SJSA1 (cell line): Measurements from ENCODE around the gene PPP1R2. TPM values are rescaled to one million over a fixed set of nuclear protein-coding genes. Genes with fewer than 3 reads are reported as not detected.

Source experiments
- DNase-seq, 2 experiments: peaks; one replicate each; pipeline ENCODE4 v3.0.0-alpha.2; 2015 to 2020; ENCODE audit warnings: low spot score in 2 of 2, low read depth in 1 of 2
- H3K27ac ChIP-seq: fragments of 250-450 bp; sonication (Bioruptor Pico); 2 replicates; pipeline ENCODE4 v1.5.1; 2020; ENCODE audit warnings: mild to moderate bottlenecking, moderate library complexity
- H3K27me3 ChIP-seq: fragments of 250-450 bp; sonication (Bioruptor Pico); replicated peaks from 2 replicates; pipeline ENCODE4 v1.5.1; 2020; ENCODE audit warnings: mild to moderate bottlenecking, moderate library complexity
- H3K36me3 ChIP-seq: fragments of 250-450 bp; sonication (Bioruptor Pico); 2 replicates; pipeline ENCODE4 v1.5.1; 2020; ENCODE audit warnings: mild to moderate bottlenecking
- H3K4me1 ChIP-seq: fragments of 250-450 bp; sonication (Bioruptor Pico); replicated peaks from 2 replicates; pipeline ENCODE4 v1.6.1; 2021; ENCODE audit warnings: mild to moderate bottlenecking
- H3K4me3 ChIP-seq: fragments of 250-450 bp; sonication (Bioruptor Pico); 2 replicates; pipeline ENCODE4 v1.5.1; 2020; ENCODE audit warnings: mild to moderate bottlenecking
- H3K9me3 ChIP-seq: fragments of 250-450 bp; sonication (Bioruptor Pico); replicated peaks from 2 replicates; pipeline ENCODE4 v1.5.1; 2020; ENCODE audit warnings: mild to moderate bottlenecking
- total RNA-seq: library from RNA; depleted of rRNA; stranded (reverse); fragments of >200 nt; shearing (Covaris generic); gene quantifications from 2 replicates; pipeline ENCODE4 v1.2.3, GENCODE V29; 2014

Gene PPP1R2
- total RNA-seq, 1 experiment from 2014 or later, result 54.8 TPM

DNA sequence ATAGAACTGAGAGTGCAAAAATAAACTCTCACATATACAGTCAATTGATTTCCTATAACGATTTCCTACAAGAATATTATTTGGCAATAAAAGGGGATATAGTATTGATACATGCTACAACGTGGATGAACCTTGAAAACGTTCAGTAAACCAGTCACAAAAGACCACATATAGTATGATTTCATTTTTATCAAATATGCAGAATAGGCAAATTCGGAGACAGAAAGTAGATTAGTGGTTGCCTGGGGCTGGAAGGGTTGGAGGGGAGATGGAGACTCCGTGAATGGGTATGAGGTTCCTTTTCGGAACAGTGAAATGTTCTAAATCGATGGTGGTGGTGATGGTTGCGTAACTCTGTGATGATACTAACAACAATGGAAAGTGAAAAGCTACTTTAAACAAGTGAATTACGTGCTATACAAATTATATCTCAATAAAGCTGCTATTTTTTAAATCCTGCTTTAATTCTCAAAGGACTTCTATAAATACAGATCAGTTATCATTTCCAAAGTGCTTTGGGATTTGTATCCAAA lies 34.6 kb upstream of the PPP1R2 start:
- no peak for DNase-seq
- Histone ChIP-seq H3K27ac (no peak overlapping the region), H3K4me3 (no peak overlapping the region), H3K27me3 (no peaks in the 10 kb centered on the region), H3K4me1 (no peaks in the 10 kb centered on the region), H3K9me3 (no peaks in the 10 kb centered on the region), H3K36me3 (no peaks in the 10 kb centered on the region)

DNA sequence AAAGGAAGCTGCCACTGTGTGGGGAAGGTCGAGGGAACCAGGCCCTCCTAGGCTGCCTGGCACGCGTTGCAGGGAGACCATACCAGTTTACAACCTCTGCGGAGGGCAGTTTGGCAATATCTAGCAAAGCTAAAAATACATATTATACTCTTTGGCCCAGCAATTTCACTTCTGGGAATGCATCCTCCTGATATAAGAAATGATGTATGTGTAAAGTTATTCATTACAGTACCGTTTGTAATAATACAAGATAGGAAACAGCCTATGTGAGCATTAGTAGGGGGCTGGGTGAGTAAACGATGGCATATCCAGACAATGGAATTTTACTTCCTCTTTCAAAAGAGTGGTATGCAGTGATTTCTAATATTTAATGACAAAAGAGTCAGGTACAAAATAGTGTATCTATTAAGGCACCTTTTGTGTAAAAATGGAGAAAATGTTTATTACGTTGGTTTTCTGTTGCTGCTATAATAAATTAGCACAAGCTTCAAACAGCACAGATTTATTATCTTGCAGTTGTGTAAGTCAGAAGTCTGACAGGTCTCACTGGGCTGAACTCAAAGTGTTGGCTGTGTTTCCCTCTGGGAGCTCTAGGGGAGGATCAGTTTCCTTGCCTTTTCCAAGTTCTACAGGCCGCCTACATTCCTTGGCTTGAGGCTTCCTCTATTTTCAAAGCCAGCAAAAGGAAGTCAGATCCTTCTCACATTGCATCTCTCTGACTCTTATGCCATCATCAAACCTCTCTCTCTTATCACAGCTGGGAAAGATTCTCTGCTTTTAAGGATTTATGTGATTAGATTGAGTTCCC lies 31.6 kb upstream of the PPP1R2 start:
- no peaks in the 10 kb centered on the region for H3K9me3 ChIP-seq
- no peaks in the 10 kb centered on the region for H3K36me3 ChIP-seq
- H3K27me3 ChIP-seq, result no peaks in the 10 kb centered on the region
- no peaks in the 10 kb centered on the region for H3K4me1 ChIP-seq
- no peak overlapping the region for H3K4me3 ChIP-seq
- DNase-seq, result no peak
- H3K27ac ChIP-seq, result no peak overlapping the region

DNA sequence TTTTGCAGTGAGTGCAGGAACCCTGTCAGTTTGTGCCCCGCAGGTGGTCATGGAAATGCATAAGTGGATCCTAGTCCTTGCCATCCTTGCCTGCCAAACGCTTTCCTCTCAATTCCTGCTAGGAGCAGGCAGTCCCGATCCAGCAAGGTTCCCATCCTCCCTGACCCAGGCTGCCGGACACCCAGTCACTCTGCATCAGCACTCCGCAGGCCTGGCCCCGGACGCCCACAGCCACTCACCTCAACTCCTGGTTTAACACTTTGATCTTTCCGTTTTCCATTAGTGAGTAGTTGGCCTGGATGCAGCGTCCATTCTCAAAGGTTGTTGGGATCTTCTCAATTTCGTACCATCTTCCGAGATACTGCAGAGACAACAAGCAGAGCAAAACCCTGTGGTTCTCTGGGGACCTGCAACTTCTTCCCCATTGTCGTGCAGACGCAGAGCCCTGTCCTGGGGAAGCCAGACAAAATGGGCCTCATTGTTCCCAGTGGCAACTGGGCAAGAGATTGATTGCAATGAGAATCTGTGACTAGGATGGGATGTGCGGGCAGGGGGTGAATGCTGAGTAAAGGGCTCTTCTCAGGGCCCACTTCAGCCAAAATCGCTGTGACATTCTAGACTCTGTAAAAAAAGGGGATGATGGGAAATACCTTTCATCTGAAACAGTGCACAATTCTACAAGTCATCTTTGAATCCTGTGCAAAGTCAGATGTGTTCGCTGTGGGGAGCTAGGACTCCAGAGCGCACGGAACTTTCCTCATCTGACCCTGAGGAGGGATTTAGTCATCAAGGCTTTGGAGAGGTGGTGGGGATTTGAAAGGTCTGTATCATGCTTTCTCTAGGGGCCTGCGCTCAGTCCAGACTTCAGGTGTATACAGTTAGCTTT lies 30.7 kb upstream of the PPP1R2 start:
- no peaks in the 10 kb centered on the region for H3K36me3 ChIP-seq
- H3K27ac ChIP-seq, result no peak overlapping the region
- no peak for DNase-seq
- no peak overlapping the region for H3K4me3 ChIP-seq
- H3K4me1 ChIP-seq, result no peaks in the 10 kb centered on the region
- H3K27me3 ChIP-seq, result no peaks in the 10 kb centered on the region
- H3K9me3 ChIP-seq, result no peaks in the 10 kb centered on the region

DNA sequence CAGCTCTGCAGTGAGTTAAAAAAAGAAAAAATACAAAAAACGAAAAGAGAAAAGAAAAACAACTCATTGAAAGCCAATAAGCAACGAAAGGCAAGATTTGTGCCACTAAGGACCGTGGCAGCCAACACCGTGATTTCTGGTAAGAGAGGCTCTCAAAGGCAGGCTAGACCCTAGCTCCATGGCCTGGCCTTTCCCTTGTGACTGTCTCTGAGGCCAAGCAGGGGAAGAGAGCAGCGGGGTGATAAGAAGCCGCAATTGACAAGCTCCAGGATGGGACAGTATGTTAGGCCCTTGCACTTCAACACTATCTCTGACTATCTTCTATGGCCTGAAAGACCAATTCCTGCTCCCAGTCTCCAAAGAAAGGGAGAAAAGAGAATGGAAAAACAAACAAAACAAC lies 28.2 kb upstream of the PPP1R2 start:
- H3K36me3 ChIP-seq, result no peaks in the 10 kb centered on the region
- DNase-seq, result no peak
- H3K4me3 ChIP-seq, result no peak overlapping the region
- H3K4me1 ChIP-seq, result no peaks in the 10 kb centered on the region
- no peaks in the 10 kb centered on the region for H3K9me3 ChIP-seq
- H3K27ac ChIP-seq, result no peak overlapping the region
- no peaks in the 10 kb centered on the region for H3K27me3 ChIP-seq

- H3K4me3 ChIP-seq, result no peak overlapping the region
- no peaks in the 10 kb centered on the region for H3K27me3 ChIP-seq
- H3K4me1 ChIP-seq, result no peaks in the 10 kb centered on the region
- H3K9me3 ChIP-seq, result no peaks in the 10 kb centered on the region
- H3K27ac ChIP-seq, result no peak overlapping the region
- no peak for DNase-seq
- H3K36me3 ChIP-seq, result no peaks in the 10 kb centered on the region
Observed at GRCh38 chr3:195570912-195571311, 27.8 kb upstream of the PPP1R2 start.

- H3K4me1 ChIP-seq, result no peaks in the 10 kb centered on the region
- H3K27ac ChIP-seq, result no peak overlapping the region
- H3K36me3 ChIP-seq, result no peaks in the 10 kb centered on the region
- no peaks in the 10 kb centered on the region for H3K9me3 ChIP-seq
- no peak for DNase-seq
- H3K27me3 ChIP-seq, result no peaks in the 10 kb centered on the region
- no peak overlapping the region for H3K4me3 ChIP-seq
Observed at GRCh38 chr3:195570344-195570743, 27.2 kb upstream of the PPP1R2 start.

DNA sequence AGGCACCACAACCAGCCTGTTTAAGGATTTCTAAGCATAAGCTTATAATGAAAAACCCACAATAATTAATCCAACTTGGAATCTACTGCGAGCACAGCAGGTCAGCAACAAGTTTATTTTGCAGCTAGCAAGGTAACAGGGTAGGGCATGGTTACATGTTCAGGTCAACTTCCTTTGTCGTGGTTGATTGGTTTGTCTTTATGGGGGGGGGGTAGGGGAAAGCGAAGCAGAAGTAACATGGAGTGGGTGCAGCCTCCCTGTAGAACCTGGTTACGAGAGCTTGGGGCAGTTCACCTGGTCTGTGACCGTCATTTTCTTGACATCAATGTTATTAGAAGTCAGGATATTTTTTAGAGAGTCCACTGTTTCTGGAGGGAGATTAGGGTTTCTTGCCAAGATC lies 25.5 kb upstream of the PPP1R2 start:
- Histone ChIP-seq H3K27me3 (no peaks in the 10 kb centered on the region; the same call in 1 of the 2 replicates), H3K4me3 (no peak overlapping the region), H3K36me3 (no peaks in the 10 kb centered on the region), H3K9me3 (no peaks in the 10 kb centered on the region), H3K4me1 (no peaks in the 10 kb centered on the region), H3K27ac (no peak overlapping the region)
- DNase-seq, result no peak

GRCh38 chr3:195566797-195567196 lies 23.7 kb upstream of the PPP1R2 start:
- Histone ChIP-seq H3K27ac (no peak overlapping the region), H3K36me3 (no peaks in the 10 kb centered on the region), H3K9me3 (no peaks in the 10 kb centered on the region), H3K27me3 (no peaks in the 10 kb centered on the region; the same call in 1 of the 2 replicates), H3K4me1 (no peaks in the 10 kb centered on the region), H3K4me3 (no peak overlapping the region)
- DNase-seq, result no peak

DNA sequence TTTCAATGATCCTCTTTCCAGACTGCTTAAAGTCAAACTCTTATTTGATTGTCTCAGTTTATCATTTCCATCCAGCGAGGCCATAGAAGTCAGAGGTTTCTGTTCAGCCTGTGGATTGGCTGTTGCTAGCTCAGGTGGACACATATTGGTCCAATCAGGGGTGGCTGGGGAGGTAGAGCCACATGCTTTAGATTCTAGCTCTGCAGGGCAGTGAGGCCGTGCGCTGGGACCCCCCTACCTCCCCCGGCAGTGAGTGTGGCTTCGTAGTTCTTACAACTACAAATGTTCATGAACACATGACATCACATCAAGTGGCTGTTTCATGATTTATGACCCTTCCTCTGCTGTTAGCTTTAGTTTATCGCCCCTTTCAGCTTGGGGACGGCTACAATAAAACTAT lies 22.6 kb upstream of the PPP1R2 start:
- Histone ChIP-seq H3K4me3 (no peak overlapping the region), H3K9me3 (no peaks in the 10 kb centered on the region), H3K27me3 (no peaks in the 10 kb centered on the region; the same call in 1 of the 2 replicates), H3K36me3 (no peaks in the 10 kb centered on the region), H3K27ac (no peak overlapping the region), H3K4me1 (no peaks in the 10 kb centered on the region)
- DNase-seq, result no peak

DNA sequence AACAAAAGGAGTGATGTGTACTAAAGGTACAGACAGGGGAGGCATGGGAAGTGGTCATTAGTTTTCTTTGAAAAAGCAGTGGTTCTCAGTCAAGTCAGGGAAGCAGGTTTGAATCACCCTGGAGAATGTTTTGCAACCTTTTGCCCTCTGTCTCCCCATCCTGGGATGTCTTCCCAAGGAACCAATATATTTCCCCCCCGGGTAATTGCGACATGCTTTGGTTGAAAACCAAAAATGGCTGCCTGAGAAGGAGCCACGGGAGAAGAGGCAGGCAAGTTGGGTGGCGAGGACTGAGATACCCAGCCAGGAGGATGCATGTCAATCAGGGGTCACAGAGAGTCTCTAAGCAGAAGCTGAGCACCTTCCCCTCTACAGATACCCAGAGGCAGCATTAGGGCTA lies 20.2 kb upstream of the PPP1R2 start:
- DNase-seq, result no peak
- no peak overlapping the region for H3K27ac ChIP-seq
- no peaks in the 10 kb centered on the region for H3K4me1 ChIP-seq
- no peak overlapping the region for H3K4me3 ChIP-seq
- no peaks in the 10 kb centered on the region for H3K9me3 ChIP-seq
- peaks cover 1% of the 10 kb centered on the region for H3K27me3 ChIP-seq
- H3K36me3 ChIP-seq, result no peaks in the 10 kb centered on the region

GRCh38 chr3:195559723-195560409 lies 16.7 kb upstream of the PPP1R2 start:
- Histone ChIP-seq H3K27me3 (peaks cover 3% of the 10 kb centered on the region), H3K9me3 (no peaks in the 10 kb centered on the region), H3K4me1 (no peaks in the 10 kb centered on the region), H3K4me3 (no peak overlapping the region), H3K27ac (no peak overlapping the region), H3K36me3 (no peaks in the 10 kb centered on the region)
- DNase-seq, result no peak

DNA sequence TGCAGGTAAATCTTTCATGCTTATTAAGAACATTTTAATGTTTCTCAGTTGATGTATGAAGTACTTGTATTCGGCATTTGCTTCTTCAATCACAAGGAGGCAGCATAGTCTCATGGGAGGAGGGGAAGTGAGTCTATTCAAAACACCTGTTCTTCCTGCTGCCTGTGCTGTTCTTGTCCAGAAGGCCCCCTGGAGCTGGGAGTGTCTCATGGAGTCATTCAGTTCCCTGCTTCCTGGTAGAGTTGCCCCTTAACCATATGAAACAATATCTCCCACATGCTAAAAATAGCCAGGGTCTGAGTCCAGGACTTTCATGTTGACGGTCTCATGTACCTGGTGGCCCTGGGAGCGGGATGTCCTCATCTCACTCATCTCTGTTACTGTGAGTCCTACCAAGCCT lies 15.5 kb upstream of the PPP1R2 start:
- no peak for DNase-seq
- H3K27me3 ChIP-seq, result peaks cover 3% of the 10 kb centered on the region
- H3K36me3 ChIP-seq, result no peaks in the 10 kb centered on the region
- no peak overlapping the region for H3K4me3 ChIP-seq
- no peaks in the 10 kb centered on the region for H3K4me1 ChIP-seq
- H3K27ac ChIP-seq, result no peak overlapping the region
- H3K9me3 ChIP-seq, result no peaks in the 10 kb centered on the region

- H3K27ac ChIP-seq, result no peak overlapping the region
- H3K36me3 ChIP-seq, result no peaks in the 10 kb centered on the region
- no peaks in the 10 kb centered on the region for H3K4me1 ChIP-seq
- H3K9me3 ChIP-seq, result no peaks in the 10 kb centered on the region
- H3K27me3 ChIP-seq, result peaks cover 3% of the 10 kb centered on the region
- H3K4me3 ChIP-seq, result no peak overlapping the region
- DNase-seq, result no peak
Observed at GRCh38 chr3:195557322-195557721, 14.2 kb upstream of the PPP1R2 start.
